EL (cell line): Measurements from ENCODE around the gene SPI1.
A peak's percentile ranks its signal among the peaks of the same experiment; 100 is the strongest.

Experiments
- DNase-seq: peaks from one replicate; pipeline ENCODE4 v3.0.0-alpha.2; 2016

Gene SPI1

DNA sequence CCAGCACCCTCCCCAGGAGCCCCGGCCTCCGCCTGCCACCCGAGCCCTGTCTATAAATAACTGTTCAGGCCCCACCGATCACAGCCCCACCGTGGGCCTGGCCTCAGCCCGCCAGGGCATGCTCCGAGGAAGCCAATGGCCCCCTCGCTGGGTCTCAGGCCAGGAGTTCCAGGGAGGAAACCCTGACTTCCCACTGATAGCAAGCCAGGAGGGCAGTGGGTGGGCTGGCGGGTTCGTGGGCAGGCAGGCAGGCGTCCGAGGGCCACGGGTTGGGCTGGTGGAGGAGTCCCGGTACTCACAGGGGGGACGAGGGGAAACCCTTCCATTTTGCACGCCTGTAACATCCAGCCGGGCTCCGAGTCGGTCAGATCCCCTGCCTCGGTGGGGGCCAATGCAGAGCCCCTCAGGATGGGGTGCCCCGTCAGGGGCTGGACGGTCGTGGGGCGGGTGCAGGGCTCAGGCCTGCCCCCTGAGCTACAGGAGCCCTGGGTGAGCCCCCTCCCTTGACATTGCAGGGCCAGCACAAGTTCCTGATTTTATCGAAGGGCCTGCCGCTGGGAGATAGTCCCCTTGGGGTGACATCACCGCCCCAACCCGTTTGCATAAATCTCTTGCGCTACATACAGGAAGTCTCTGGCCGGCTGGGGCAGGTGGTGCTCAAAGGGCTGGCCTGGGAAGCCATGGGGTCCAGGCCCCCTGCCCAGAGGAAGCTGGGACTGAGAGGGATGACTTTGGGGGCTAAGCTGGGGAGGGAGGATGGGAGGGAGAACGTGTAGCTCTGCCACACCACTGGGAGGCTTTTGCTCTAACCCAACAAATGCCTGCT is at the start of gene SPI1:
Gene SPI1, minus strand, starts transcription at position 538 of the 826 bp plus-strand sequence. Its CDS starts 194 bp downstream, at position 344.
- no peak for DNase-seq

GRCh38 chr11:47426062-47426956 is 48.0 kb upstream of the SPI1 start, which contains the start of gene PSMC3:
PSMC3 (minus strand) TSS chr11:47426439; CDS start chr11:47426279, 160 bp downstream.
- DNase-seq: peak; percentile 97

DNA sequence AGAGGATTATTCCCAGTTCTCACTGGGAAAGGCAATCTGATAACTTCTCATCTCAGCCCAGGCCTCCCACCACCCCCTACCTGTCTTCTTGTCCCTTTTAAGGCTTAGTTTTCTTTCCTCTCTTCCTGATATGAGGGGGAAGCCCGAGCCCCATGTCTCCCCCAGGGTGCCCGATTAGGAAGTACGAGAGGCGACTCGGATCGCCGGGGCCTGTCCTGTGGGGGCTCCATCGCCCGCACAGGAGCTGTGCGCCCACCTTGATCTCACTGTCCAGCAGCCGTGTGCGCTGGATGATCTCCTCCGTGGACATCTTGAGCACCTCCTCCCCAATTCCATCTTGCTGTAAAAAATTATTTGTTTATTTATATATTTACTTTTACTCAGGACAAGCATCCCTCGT is 47.3 kb upstream of the SPI1 start:
- DNase-seq: no peak

- no peak for DNase-seq
Observed at GRCh38 chr11:47418454-47419259, 40.3 kb upstream of the SPI1 start.

- no peak for DNase-seq
Observed at GRCh38 chr11:47417712-47418111, 39.4 kb upstream of the SPI1 start.

DNA sequence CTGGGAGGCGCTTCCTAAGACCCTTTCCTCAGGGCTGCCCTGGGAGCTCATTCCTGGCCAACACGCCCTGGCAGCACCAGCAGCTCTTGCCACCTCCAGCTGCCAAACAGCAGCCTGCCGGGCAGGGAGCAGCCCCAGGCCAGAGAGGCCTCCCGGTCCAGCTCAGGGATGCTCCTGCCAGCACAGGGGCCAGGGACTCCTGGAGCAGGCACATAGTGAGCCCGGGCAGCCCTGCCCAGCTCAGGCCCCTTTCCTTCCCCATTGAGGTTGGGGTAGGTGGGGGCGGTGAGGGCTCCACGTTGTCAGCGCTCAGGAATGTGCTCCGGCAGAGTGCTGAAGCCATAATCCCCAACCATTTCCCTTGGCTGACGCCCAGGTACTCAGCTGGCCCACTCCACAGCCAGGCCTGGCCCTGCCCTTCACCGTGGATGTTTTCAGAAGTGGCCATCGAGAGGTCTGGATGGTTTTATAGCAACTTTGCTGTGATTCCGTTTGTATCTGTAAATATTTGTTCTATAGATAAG is 37.7 kb upstream of the SPI1 start:
- DNase-seq: peak; percentile 98

DNA sequence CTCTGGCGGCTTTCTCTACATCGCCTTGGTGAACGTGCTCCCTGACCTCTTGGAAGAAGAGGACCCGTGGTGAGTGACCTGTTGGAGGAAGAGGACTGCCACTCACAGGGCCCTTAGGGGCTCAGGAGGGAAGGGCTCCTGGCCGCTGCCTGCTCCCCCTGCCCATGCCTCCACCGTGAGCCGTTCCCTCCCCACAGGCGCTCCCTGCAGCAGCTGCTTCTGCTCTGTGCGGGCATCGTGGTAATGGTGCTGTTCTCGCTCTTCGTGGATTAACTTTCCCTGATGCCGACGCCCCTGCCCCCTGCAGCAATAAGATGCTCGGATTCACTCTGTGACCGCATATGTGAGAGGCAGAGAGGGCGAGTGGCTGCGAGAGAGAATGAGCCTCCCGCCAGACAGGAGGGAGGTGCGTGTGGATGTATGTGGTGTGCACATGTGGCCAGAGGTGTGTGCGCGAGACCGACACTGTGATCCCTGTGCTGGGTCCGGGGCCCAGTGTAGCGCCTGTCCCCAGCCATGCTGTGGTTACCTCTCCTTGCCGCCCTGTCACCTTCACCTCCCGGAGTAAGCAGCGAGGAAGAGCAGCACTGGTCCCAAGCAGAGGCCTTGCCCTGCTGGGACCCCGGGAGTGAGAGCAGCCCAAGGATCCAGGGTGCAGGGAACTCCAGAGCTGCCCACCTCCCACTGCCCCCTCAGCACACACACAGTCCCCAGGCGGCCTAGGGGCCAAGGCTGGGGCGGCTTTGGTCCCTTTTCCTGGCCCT is 36.9 kb upstream of the SPI1 start:
- DNase-seq: no peak

DNA sequence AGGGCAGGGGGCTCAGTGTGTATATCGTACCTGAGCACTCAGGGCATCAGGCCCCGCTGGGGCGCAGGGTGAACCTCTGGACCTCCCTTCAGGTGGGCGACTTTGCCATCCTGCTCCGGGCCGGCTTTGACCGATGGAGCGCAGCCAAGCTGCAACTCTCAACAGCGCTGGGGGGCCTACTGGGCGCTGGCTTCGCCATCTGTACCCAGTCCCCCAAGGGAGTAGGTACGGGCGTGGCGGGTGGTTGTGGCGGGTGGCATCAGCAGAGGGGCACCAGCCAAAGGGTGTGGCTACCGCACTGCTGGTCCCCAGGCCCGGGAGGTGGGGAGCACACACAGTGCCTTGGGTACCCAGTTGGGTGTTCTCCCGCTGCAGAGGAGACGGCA is 36.3 kb upstream of the SPI1 start:
- no peak for DNase-seq

- DNase-seq: peak; percentile 82
Observed at GRCh38 chr11:47413908-47414684, 35.7 kb upstream of the SPI1 start.

DNA sequence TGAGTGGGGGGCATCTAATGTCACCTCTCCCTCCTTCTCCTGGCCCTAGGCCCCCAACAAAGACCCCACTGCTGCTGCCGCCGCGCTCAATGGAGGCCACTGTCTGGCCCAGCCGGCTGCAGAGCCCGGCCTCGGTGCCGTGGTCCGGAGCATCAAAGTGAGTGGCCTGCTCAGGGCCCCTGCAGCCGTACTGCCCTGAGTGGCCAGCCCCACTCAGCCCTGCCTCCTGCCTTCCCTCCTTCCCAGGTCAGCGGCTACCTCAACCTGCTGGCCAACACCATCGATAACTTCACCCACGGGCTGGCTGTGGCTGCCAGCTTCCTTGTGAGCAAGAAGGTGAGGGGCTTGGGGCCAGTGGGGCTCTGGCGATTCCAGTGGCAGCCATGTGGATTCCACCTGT is 35.0 kb upstream of the SPI1 start:
- no peak for DNase-seq

DNA sequence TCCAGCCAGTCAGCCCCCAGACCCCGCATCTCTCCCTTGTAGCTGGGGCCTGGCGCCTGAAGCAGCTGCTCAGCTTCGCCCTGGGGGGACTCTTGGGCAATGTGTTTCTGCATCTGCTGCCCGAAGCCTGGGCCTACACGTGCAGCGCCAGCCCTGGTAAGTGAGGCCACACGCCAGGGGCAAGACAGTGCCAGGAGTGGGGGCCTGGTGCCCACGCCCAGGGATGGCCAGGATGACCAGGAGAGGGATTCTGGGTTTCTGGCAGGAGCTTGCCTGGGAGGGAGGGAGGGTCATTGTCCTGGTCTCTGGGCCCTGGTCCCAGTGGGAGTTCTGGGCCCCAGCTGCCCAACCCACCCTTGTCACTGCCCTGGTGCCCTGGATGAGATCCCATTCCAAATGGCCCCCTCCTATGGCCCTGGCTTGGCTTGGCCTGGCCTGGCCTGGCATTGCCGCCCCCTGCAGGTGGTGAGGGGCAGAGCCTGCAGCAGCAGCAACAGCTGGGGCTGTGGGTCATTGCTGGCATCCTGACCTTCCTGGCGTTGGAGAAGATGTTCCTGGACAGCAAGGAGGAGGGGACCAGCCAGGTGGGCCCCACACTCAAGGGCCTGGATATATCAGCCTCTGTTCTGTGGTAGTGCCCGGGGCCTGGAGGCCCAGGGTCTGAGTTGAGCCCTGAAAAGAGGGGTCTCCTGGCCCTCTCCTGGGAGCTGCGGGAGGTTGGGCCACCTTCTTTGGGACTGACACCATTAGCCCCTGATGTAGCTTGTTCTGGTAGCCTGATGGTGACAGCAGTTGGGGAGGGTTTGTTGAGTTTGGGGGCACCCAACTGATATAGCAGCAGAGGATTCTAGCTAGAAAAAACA is 33.8 kb upstream of the SPI1 start:
- peak; percentile 52 for DNase-seq

- no peak for DNase-seq
Observed at GRCh38 chr11:47410370-47411264, 32.3 kb upstream of the SPI1 start.

DNA sequence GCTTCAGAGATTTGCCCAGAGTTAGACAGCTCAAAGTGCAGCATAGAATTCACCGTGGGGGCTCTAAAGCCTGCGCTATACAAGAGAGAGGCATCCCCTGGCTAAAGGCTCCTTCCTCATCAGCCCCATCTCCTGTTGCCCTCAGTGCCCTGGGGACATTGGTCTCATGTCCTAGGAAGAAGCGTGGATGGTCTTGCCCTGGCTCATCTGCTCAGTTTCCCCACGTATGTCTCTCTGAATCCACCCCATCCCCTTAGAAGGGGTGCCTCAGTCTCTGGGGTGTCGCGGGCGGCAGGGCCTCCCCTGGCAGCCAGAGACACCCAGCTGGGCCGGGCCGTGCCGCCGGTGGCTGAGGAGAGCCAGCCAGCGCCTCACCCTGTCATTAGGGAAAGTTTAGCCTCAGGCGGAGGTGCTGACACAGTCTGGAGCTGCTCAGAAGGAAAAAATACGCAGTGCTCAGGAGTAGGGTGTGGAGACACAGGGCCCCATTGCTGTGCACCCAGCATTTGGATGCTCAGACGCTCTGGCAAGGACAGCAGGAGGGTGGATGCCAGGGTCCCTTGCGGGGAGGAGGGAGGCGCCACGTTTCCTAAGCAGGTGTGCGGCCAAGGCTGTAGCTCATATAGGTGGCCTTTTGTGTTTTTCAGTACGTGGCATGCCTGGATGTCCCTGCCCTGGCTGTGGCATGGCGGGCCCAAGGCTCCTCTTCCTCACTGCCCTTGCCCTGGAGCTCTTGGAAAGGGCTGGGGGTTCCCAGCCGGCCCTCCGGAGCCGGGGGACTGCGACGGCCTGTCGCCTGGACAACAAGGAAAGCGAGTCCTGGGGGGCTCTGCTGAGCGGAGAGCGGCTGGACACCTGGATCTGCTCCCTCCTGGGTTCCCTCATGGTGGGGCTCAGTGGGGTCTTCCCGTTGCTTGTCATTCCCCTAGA is 31.4 kb upstream of the SPI1 start:
- peak; percentile 67 for DNase-seq

DNA sequence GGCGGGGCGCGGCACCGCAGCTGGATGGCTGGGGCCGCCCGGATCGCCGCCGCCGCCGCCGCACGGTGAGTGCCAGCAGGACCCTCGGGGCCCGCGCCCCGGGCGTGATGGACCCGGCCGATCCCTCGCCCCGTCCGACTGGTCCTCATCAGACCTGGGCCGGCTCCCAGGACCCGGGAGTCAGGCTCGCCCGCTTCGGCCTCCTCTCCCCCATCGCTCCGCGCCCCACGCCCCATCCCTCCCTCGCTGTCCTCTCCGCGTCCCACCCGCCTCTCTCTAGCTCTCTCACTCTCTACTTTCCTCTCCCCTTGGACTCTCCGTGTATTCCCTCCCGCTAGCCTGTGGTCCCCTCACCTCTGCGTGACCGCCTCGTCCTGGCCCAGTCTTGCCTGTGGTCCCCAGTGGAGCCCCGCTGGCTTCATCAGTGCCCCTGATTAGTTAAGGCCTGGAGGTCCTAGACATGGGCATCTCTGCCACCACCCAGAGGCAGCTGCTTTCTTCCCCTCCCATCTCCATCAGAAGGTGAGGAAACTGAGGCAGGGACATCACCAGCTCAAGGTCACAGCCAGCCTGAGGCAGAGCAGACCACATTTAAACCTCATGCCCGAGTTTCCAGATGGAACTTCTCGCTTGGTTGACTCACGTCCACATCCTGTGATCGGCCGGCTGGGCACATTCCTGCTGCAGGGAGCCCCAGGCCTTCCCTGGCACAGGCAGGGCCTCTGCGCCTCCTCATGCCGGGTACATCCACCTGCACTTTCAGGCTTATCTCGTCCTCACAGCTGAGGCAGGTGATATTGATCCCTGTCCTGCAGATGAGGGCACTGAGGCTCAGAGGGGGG is 30.5 kb upstream of the SPI1 start:
- peak; percentile 91 for DNase-seq

- peak; percentile 97 for DNase-seq
Observed at GRCh38 chr11:47407746-47408590, 29.6 kb upstream of the SPI1 start, which contains the start of gene SLC39A13. SLC39A13 (plus strand) TSS chr11:47408590; CDS start chr11:47410095, 1,505 bp downstream.
